Glutamatergic neuron (in vitro differentiated cells): ENCODE results near the gene GNB1. TPM values are rescaled to one million over a fixed set of nuclear protein-coding genes. Genes with fewer than 3 reads are reported as not detected.
A peak's percentile ranks its signal among the peaks of the same experiment; 100 is the strongest.

Experiments
- DNase-seq: peaks from one replicate; pipeline ENCODE4 v3.0.0; 2022
- H3K27ac Mint-ChIP-seq: one replicate; pipeline ENCODE4 v1.8.0; 2020; ENCODE audit warnings: mild to moderate bottlenecking, mixed read lengths, inconsistent platforms; ENCODE audit not compliant: unreplicated experiment
- H3K27me3 Mint-ChIP-seq: one replicate; pipeline ENCODE4 v1.8.0; 2020; ENCODE audit warnings: mild to moderate bottlenecking, moderate library complexity, mixed read lengths, inconsistent platforms; ENCODE audit not compliant: unreplicated experiment
- H3K36me3 Mint-ChIP-seq: one replicate; pipeline ENCODE4 v1.8.0; 2020; ENCODE audit warnings: mild to moderate bottlenecking, mixed read lengths, inconsistent platforms; ENCODE audit not compliant: unreplicated experiment
- H3K4me1 Mint-ChIP-seq: one replicate; pipeline ENCODE4 v1.8.0; 2020; ENCODE audit warnings: mild to moderate bottlenecking, low read depth, mixed read lengths, inconsistent platforms; ENCODE audit not compliant: unreplicated experiment
- H3K4me3 Mint-ChIP-seq: one replicate; pipeline ENCODE4 v1.8.0; 2020; ENCODE audit warnings: mild to moderate bottlenecking, mixed read lengths, inconsistent platforms; ENCODE audit not compliant: unreplicated experiment
- H3K9me3 Mint-ChIP-seq: one replicate; pipeline ENCODE4 v1.8.0; 2020; ENCODE audit warnings: mild to moderate bottlenecking, moderate library complexity, mixed read lengths, inconsistent platforms; ENCODE audit not compliant: unreplicated experiment
- CTCF ChIP-seq: fragments of 200-600 bp; sonication (generic); IDR thresholded peaks from one replicate; pipeline ENCODE4 v1.5.0; 2021; ENCODE audit not compliant: partially characterized antibody, unreplicated experiment
- total RNA-seq: library from RNA; stranded (reverse); fragmentation: NEBNext Ultra II Directional; extraction: Animal tissue kit (Norgen Biotek cat#: 25700); gene quantifications from one replicate; pipeline ENCODE4 v1.2.1, GENCODE V29; 2021; ENCODE audit not compliant: unreplicated experiment

Gene GNB1
- total RNA-seq, 1 donor from 2014 or later = 734 TPM

GRCh38 chr1:1893997-1894353 lies 3.1 kb upstream of the GNB1 start:
- peaks cover 18% of the 10 kb centered on the region for H3K27me3 Mint-ChIP-seq
- no peak for DNase-seq
- no peak for TF ChIP-seq CTCF
- no peak overlapping the region for H3K4me3 Mint-ChIP-seq
- H3K27ac Mint-ChIP-seq = no peak overlapping the region
- H3K36me3 Mint-ChIP-seq = no peaks in the 10 kb centered on the region
- peaks cover 9% of the 10 kb centered on the region for H3K9me3 Mint-ChIP-seq
- peaks cover 21% of the 10 kb centered on the region for H3K4me1 Mint-ChIP-seq

- H3K4me3 Mint-ChIP-seq = no peak overlapping the region
- H3K36me3 Mint-ChIP-seq = no peaks in the 10 kb centered on the region
- DNase-seq = no peak
- H3K9me3 Mint-ChIP-seq = peaks cover 13% of the 10 kb centered on the region
- H3K27ac Mint-ChIP-seq = peak overlapping the region; percentile 52
- TF ChIP-seq CTCF = no peak
- peaks cover 18% of the 10 kb centered on the region for H3K27me3 Mint-ChIP-seq
- H3K4me1 Mint-ChIP-seq = peaks cover 21% of the 10 kb centered on the region
Measured at GRCh38 chr1:1893291-1893985, 2.6 kb upstream of the GNB1 start.

- no peak for TF ChIP-seq CTCF
- Mint-ChIP-seq H3K4me1 (peaks cover 26% of the 10 kb centered on the region), H3K36me3 (no peaks in the 10 kb centered on the region), H3K27me3 (peaks cover 18% of the 10 kb centered on the region), H3K27ac (peak overlapping the region; percentile 57), H3K4me3 (peak overlapping the region; percentile 85), H3K9me3 (peaks cover 14% of the 10 kb centered on the region)
- DNase-seq = no peak
Measured at GRCh38 chr1:1892763-1893120, 1.9 kb upstream of the GNB1 start.

GRCh38 chr1:1892079-1892762 lies 1.3 kb upstream of the GNB1 start:
- DNase-seq = no peak
- no peaks in the 10 kb centered on the region for H3K36me3 Mint-ChIP-seq

More at GRCh38 chr1:1892079-1892762, 1.3 kb upstream of the GNB1 start:
- H3K9me3 Mint-ChIP-seq = peaks cover 15% of the 10 kb centered on the region
- peak overlapping the region; percentile 85 for H3K4me3 Mint-ChIP-seq
- H3K27me3 Mint-ChIP-seq = peaks cover 18% of the 10 kb centered on the region
- peak overlapping the region; percentile 57 for H3K27ac Mint-ChIP-seq
- H3K4me1 Mint-ChIP-seq = peaks cover 28% of the 10 kb centered on the region
- no peak for TF ChIP-seq CTCF
